Keratinocyte (primary cell): Measurements from ENCODE around the gene VIPR2. TPM values are rescaled to one million over a fixed set of nuclear protein-coding genes. Genes with fewer than 3 reads are reported as not detected.

Source experiments
- DNase-seq: peaks from one replicate; pipeline ENCODE4 v3.0.0-alpha.2; 2011; ENCODE audit warnings: low read depth, missing footprints, low spot score
- FAIRE-seq: peaks from 2 replicates; lab custom pipeline; 2011; peaks lifted over from hg19 to GRCh38; lab: Jason Lieb, UNC
- H2AFZ ChIP-seq: 2 replicates; pipeline ENCODE4 v1.6.0; 2012; ENCODE audit warnings: low read length, control low read depth, inconsistent platforms; ENCODE audit not compliant: control insufficient read depth
- H3K27ac ChIP-seq: 2 replicates; pipeline ENCODE4 v1.5.1; 2011; ENCODE audit warnings: low read length; ENCODE audit not compliant: control insufficient read depth, insufficient read depth
- H3K27me3 ChIP-seq: 3 replicates; pipeline ENCODE4 v1.6.0; 2011; ENCODE audit warnings: low read length; ENCODE audit not compliant: control insufficient read depth, insufficient read depth; ENCODE audit errors: extremely low read depth
- H3K36me3 ChIP-seq, 2 experiments: 2 replicates in 1 of 2; 3 replicates in 1 of 2; pipeline ENCODE4 v1.5.1; 2011; ENCODE audit warnings: low read length in 2 of 2, mild to moderate bottlenecking in 1 of 2; ENCODE audit not compliant: control insufficient read depth in 2 of 2, insufficient read depth in 2 of 2; ENCODE audit errors: extremely low read depth in 1 of 2
- H3K4me1 ChIP-seq: 3 replicates; pipeline ENCODE4 v1.5.1; 2011; ENCODE audit warnings: low read length; ENCODE audit not compliant: control insufficient read depth, insufficient read depth; ENCODE audit errors: extremely low read depth
- H3K4me2 ChIP-seq: 3 replicates; pipeline ENCODE4 v1.6.0; 2011; ENCODE audit warnings: low read depth, low read length; ENCODE audit not compliant: control insufficient read depth, insufficient read depth; ENCODE audit errors: extremely low read depth
- H3K4me3 ChIP-seq, 3 experiments: fragments of 200-600 bp in 1 of 3; sonication (generic) in 1 of 3; 2 replicates in 2 of 3; 3 replicates in 1 of 3; pipeline ENCODE4 v1.5.1; 2011 to 2016; ENCODE audit warnings: low read length in 3 of 3, mild to moderate bottlenecking in 3 of 3, control low read depth in 2 of 3, inconsistent platforms in 1 of 3, low read depth in 1 of 3, mixed read lengths in 1 of 3, mixed run types in 1 of 3, moderate library complexity in 1 of 3; ENCODE audit not compliant: control insufficient read depth in 2 of 3, insufficient read depth in 2 of 3; ENCODE audit errors: extremely low read depth in 1 of 3
- H3K79me2 ChIP-seq: 2 replicates; pipeline ENCODE4 v1.6.0; 2012; ENCODE audit warnings: low read length; ENCODE audit not compliant: control insufficient read depth, insufficient read depth
- H3K9ac ChIP-seq: 3 replicates; pipeline ENCODE4 v1.6.0; 2011; ENCODE audit warnings: low read length; ENCODE audit not compliant: control insufficient read depth, insufficient read depth; ENCODE audit errors: extremely low read depth
- H3K9me1 ChIP-seq: 3 replicates; pipeline ENCODE4 v1.6.0; 2011; ENCODE audit warnings: low read length; ENCODE audit not compliant: control insufficient read depth, insufficient read depth; ENCODE audit errors: extremely low read depth
- H3K9me3 ChIP-seq: 2 replicates; pipeline ENCODE4 v1.5.1; 2012; ENCODE audit warnings: low read depth, low read length; ENCODE audit not compliant: control insufficient read depth
- H4K20me1 ChIP-seq: 3 replicates; pipeline ENCODE4 v1.6.0; 2011; ENCODE audit warnings: low read length; ENCODE audit not compliant: control insufficient read depth, insufficient read depth; ENCODE audit errors: extremely low read depth
- EZH2 ChIP-seq: IDR thresholded peaks from one replicate; pipeline ENCODE4 v1.6.1; 2012; ENCODE audit warnings: inconsistent platforms, mild to moderate bottlenecking, low read length, moderate library complexity
- dilution Hi-C: fragments of 300-500 bp; cut with MboI; formaldehyde crosslinking; loops from one replicate; pipeline ENCODE4 v1.7.0; 2020; ENCODE audit warnings: low sequenced_read_pairs; ENCODE audit not compliant: extremely low pct_ligation_motif_present
- polyA plus RNA-seq, 5 experiments: library from polyadenylated mRNA; depleted of rRNA in 3 of 5; stranded (reverse) in 3 of 5; stranded (forward) in 1 of 5; unstranded in 1 of 5; fragments of >200 nt; gene quantifications; 1 replicate in 1 of 5; 2 replicates in 3 of 5; 3 replicates in 1 of 5; pipeline versions ENCODE4 v1.2.1 to v1.2.3, GENCODE V29; 2011 to 2012; ENCODE audit warnings: missing spikeins in 2 of 5, low read depth in 1 of 5, low replicate concordance in 1 of 5
- TF ChIP-seq, protein P1 (sequence below), 3 experiments: IDR thresholded peaks in 1 of 3; conservative IDR thresholded peaks in 1 of 3; optimal IDR thresholded peaks in 1 of 3; 2 replicates in 2 of 3; 3 replicates in 1 of 3; pipeline versions ENCODE3 to v1.5.1; 2011; ENCODE audit warnings: low read length in 3 of 3, mild to moderate bottlenecking in 3 of 3, moderate library complexity in 2 of 3, control low read depth in 1 of 3, inconsistent platforms in 1 of 3; ENCODE audit not compliant: insufficient read depth in 2 of 3; ENCODE audit errors: extremely low read depth in 1 of 3

Gene VIPR2
- polyA plus RNA-seq, 1 donor (not counting 4 experiments of a cell fraction or from before 2014, with no cell fraction given), result not detected

DNA sequence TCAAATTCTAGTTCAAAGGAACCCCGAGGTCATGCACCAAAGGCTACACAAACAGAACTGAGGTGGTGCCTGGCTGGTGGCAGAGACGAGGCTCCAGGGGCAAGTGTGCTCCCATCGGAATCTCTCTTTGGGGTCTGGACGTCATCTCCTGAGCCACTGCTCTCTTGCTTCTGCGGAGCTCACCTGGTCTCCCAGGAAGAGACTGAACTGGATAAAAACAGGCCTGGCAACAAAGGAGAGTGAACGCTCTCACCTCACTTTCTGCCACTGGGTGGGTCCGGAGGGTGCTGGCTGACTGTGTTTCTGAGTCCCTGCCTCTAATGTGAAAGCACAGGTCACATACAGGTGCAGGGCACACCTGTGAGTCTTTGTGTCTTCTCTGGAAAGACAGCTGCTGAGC, 22.4 kb downstream of the VIPR2 start:
- Histone ChIP-seq H3K36me3 (no peaks in the 10 kb centered on the region), H2AFZ (no peak overlapping the region), H3K9ac (no peak overlapping the region), H3K79me2 (no peaks in the 10 kb centered on the region), H3K4me3 (no peak overlapping the region), H3K27me3 (no peaks in the 10 kb centered on the region), H3K27ac (no peak overlapping the region), H3K4me2 (no peak overlapping the region), H3K9me3 (peaks cover 3% of the 10 kb centered on the region), H3K4me1 (no peaks in the 10 kb centered on the region), H4K20me1 (no peaks in the 10 kb centered on the region), H3K9me1 (no peaks in the 10 kb centered on the region)
- dilution Hi-C loops, result no loop called here
- FAIRE-seq (no peak), DNase-seq (no peak)
- TF ChIP-seq, protein P1, sequence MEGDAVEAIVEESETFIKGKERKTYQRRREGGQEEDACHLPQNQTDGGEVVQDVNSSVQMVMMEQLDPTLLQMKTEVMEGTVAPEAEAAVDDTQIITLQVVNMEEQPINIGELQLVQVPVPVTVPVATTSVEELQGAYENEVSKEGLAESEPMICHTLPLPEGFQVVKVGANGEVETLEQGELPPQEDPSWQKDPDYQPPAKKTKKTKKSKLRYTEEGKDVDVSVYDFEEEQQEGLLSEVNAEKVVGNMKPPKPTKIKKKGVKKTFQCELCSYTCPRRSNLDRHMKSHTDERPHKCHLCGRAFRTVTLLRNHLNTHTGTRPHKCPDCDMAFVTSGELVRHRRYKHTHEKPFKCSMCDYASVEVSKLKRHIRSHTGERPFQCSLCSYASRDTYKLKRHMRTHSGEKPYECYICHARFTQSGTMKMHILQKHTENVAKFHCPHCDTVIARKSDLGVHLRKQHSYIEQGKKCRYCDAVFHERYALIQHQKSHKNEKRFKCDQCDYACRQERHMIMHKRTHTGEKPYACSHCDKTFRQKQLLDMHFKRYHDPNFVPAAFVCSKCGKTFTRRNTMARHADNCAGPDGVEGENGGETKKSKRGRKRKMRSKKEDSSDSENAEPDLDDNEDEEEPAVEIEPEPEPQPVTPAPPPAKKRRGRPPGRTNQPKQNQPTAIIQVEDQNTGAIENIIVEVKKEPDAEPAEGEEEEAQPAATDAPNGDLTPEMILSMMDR (optimal IDR thresholded peaks at IDR 0.05 in 1 of 3, IDR thresholded peaks at IDR 0.05 in 1 of 3, conservative IDR thresholded peaks at IDR 0.05 in 1 of 3; ENCODE audit: extremely low read depth in 1 of 3, insufficient read depth in 2 of 3, low read length in 3 of 3), result no peak
- TF ChIP-seq EZH2, result no peak

DNA sequence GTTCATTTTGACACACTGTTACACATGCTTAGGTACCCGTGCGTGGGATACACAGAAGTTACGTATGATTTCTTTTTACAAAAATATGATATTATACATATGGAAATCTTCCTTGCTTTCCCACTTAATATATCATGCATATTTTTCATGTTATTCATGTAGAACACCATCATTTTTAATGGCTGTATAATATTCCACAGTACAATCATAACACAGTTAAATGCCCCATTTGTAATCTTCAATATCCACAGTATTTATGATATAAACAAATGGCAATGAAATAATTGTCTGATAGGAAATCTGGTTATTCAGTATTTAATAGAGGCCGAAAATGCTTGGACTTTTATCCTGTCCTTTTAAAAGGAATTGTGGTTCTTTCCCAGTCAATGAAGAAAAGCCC, 23.2 kb downstream of the VIPR2 start:
- H3K9me1 ChIP-seq, result no peaks in the 10 kb centered on the region
- no peak overlapping the region for H3K9ac ChIP-seq
- no peaks in the 10 kb centered on the region for H3K27me3 ChIP-seq
- no peak overlapping the region for H3K27ac ChIP-seq
- TF ChIP-seq, protein P1 (optimal IDR thresholded peaks at IDR 0.05 in 1 of 3, IDR thresholded peaks at IDR 0.05 in 1 of 3, conservative IDR thresholded peaks at IDR 0.05 in 1 of 3; ENCODE audit: extremely low read depth in 1 of 3, insufficient read depth in 2 of 3, low read length in 3 of 3), result no peak
- no peak for TF ChIP-seq EZH2
- no peaks in the 10 kb centered on the region for H3K79me2 ChIP-seq
- dilution Hi-C loops, result no loop called here
- DNase-seq (no peak), FAIRE-seq (no peak)
- no peaks in the 10 kb centered on the region for H4K20me1 ChIP-seq
- H2AFZ ChIP-seq, result no peak overlapping the region
- H3K4me2 ChIP-seq, result no peak overlapping the region
- H3K9me3 ChIP-seq, result peaks cover 3% of the 10 kb centered on the region
- no peaks in the 10 kb centered on the region for H3K4me1 ChIP-seq
- no peaks in the 10 kb centered on the region for H3K36me3 ChIP-seq
- H3K4me3 ChIP-seq, result no peak overlapping the region
